H1 (cell line): ENCODE results near the gene VSIR. TPM values are rescaled to one million over a fixed set of nuclear protein-coding genes. Genes with fewer than 3 reads are reported as not detected.

Experiments used
- CTCF ChIA-PET: fragments of 300-600 bp; sonication (Branson Sonifier 250); formaldehyde crosslinking; loops from one replicate; lab custom pipeline; 2021; ENCODE audit not compliant: partially characterized antibody; lab: Charles Lee
- POLR2A ChIA-PET: fragments of 300-600 bp; sonication (Branson Sonifier 250); formaldehyde crosslinking; loops from one replicate; lab custom pipeline; 2021; ENCODE audit warnings: inconsistent platforms; ENCODE audit not compliant: partially characterized antibody; lab: Charles Lee
- DNase-seq, 2 experiments: peaks; one replicate each; pipeline versions ENCODE4 v3.0.0 to v3.0.0-alpha.2; 2010 to 2022; ENCODE audit warnings: low spot score in 2 of 2, low read depth in 1 of 2, mixed read lengths in 1 of 2
- FAIRE-seq: peaks from 2 replicates; lab custom pipeline; 2011; peaks lifted over from hg19 to GRCh38; lab: Jason Lieb, UNC
- H2AFZ ChIP-seq: 2 replicates; pipeline ENCODE4 v1.8.1; 2012; ENCODE audit warnings: low read length, inconsistent platforms
- H2AK5ac ChIP-seq: 2 replicates; pipeline ENCODE4 v1.6.1; 2013; ENCODE audit warnings: low read depth, low read length
- H2BK120ac ChIP-seq: replicated peaks from 2 replicates; pipeline ENCODE3; 2013; ENCODE audit warnings: low read depth, low read length, inconsistent platforms
- H2BK12ac ChIP-seq: 2 replicates; pipeline ENCODE4 v1.6.1; 2013; ENCODE audit warnings: low read depth, low read length
- H2BK15ac ChIP-seq: 2 replicates; pipeline ENCODE4 v1.6.1; 2013; ENCODE audit warnings: low read length
- H2BK20ac ChIP-seq: 2 replicates; pipeline ENCODE4 v1.6.1; 2013; ENCODE audit warnings: low read length
- H2BK5ac ChIP-seq: 2 replicates; pipeline ENCODE4 v1.6.1; 2013; ENCODE audit warnings: low read depth, low read length
- H3K14ac ChIP-seq: 2 replicates; pipeline ENCODE4 v1.6.1; 2013; ENCODE audit warnings: inconsistent platforms; ENCODE audit not compliant: insufficient read length
- H3K18ac ChIP-seq: 2 replicates; pipeline ENCODE4 v1.6.1; 2013; ENCODE audit warnings: low read length; ENCODE audit errors: extremely low read depth
- H3K23ac ChIP-seq: 2 replicates; pipeline ENCODE4 v1.6.1; 2013; ENCODE audit warnings: inconsistent platforms; ENCODE audit not compliant: insufficient read length
- H3K23me2 ChIP-seq: 2 replicates; pipeline ENCODE4 v1.6.1; 2013; ENCODE audit warnings: low read depth, low read length
- H3K27ac ChIP-seq: 2 replicates; pipeline ENCODE4 v1.6.1; 2011; ENCODE audit warnings: low read depth, low read length, inconsistent platforms
- H3K27me3 ChIP-seq, 4 experiments: replicated peaks in 1 of 4; 1 replicate in 1 of 4; 2 replicates in 3 of 4; pipeline versions ENCODE4 v1.6.1 to v1.8.1; 2011 to 2013; ENCODE audit warnings: low read length in 3 of 4, mild to moderate bottlenecking in 3 of 4, inconsistent platforms in 2 of 4, mixed read lengths in 2 of 4, moderate library complexity in 1 of 4; ENCODE audit not compliant: control insufficient read depth in 3 of 4, insufficient read depth in 3 of 4; ENCODE audit errors: extremely low read depth in 1 of 4
- H3K36me3 ChIP-seq, 4 experiments: 2 replicates each; pipeline versions ENCODE4 v1.6.1 to v1.8.1; 2011 to 2013; ENCODE audit warnings: mild to moderate bottlenecking in 4 of 4, low read length in 3 of 4, moderate library complexity in 2 of 4, control low read depth in 1 of 4, inconsistent platforms in 1 of 4; ENCODE audit not compliant: insufficient read depth in 4 of 4, control insufficient read depth in 2 of 4
- H3K4ac ChIP-seq: replicated peaks from 2 replicates; pipeline ENCODE3; 2013; ENCODE audit warnings: low read length, low read depth, mixed read lengths, inconsistent platforms; ENCODE audit not compliant: insufficient read length
- H3K4me1 ChIP-seq, 4 experiments: replicated peaks in 1 of 4; 1 replicate in 1 of 4; 2 replicates in 3 of 4; pipeline versions ENCODE4 v1.6.1 to v1.8.1; 2011 to 2013; ENCODE audit warnings: low read length in 3 of 4, inconsistent platforms in 2 of 4, mixed read lengths in 1 of 4; ENCODE audit not compliant: insufficient read depth in 4 of 4, control insufficient read depth in 3 of 4
- H3K4me2 ChIP-seq, 2 experiments: 2 replicates each; pipeline versions ENCODE4 v1.6.1 to v1.8.1; 2011 to 2013; ENCODE audit warnings: low read depth in 2 of 2, low read length in 2 of 2, control low read depth in 1 of 2, inconsistent platforms in 1 of 2, mild to moderate bottlenecking in 1 of 2; ENCODE audit not compliant: insufficient read depth in 1 of 2
- H3K4me3 ChIP-seq, 4 experiments: fragments of 200-600, 300-600 bp in 1 of 4; sonication (generic), shearing (Covaris generic), sonication (Bioruptor Twin) in 1 of 4; 2 replicates each; pipeline versions ENCODE4 v1.5.1 to v1.8.1; 2011 to 2016; ENCODE audit warnings: low read length in 4 of 4, low read depth in 3 of 4, control low read depth in 2 of 4, inconsistent platforms in 2 of 4, mild to moderate bottlenecking in 2 of 4, mixed read lengths in 1 of 4, moderate library complexity in 1 of 4; ENCODE audit not compliant: insufficient read depth in 2 of 4; ENCODE audit errors: extremely low read depth in 1 of 4
- H3K56ac ChIP-seq: replicated peaks from 2 replicates; pipeline ENCODE3; 2013; ENCODE audit warnings: low read depth, mild to moderate bottlenecking, mixed read lengths, low read length, inconsistent platforms; ENCODE audit not compliant: insufficient read length
- H3K79me1 ChIP-seq: 2 replicates; pipeline ENCODE4 v1.6.1; 2013; ENCODE audit warnings: low read depth, low read length, control low read depth
- H3K79me2 ChIP-seq, 2 experiments: 2 replicates each; pipeline versions ENCODE4 v1.6.1 to v1.8.1; 2012 to 2013; ENCODE audit warnings: low read length in 2 of 2, mild to moderate bottlenecking in 2 of 2, inconsistent platforms in 1 of 2; ENCODE audit not compliant: insufficient read depth in 2 of 2, control insufficient read depth in 1 of 2
- H3K9ac ChIP-seq, 4 experiments: replicated peaks in 1 of 4; 1 replicate in 1 of 4; 2 replicates in 3 of 4; pipeline versions ENCODE4 v1.6.1 to v1.8.1; 2011 to 2013; ENCODE audit warnings: low read depth in 3 of 4, low read length in 3 of 4, control low read depth in 2 of 4, mild to moderate bottlenecking in 2 of 4, moderate library complexity in 2 of 4, inconsistent platforms in 1 of 4; ENCODE audit errors: extremely low read depth in 1 of 4
- H3K9me3 ChIP-seq, 2 experiments: 2 replicates each; pipeline versions ENCODE4 v1.6.1 to v1.8.1; 2012 to 2013; ENCODE audit warnings: mild to moderate bottlenecking in 2 of 2, moderate library complexity in 2 of 2, control low read depth in 1 of 2, inconsistent platforms in 1 of 2, low read depth in 1 of 2, low read length in 1 of 2, mixed read lengths in 1 of 2; ENCODE audit not compliant: insufficient read depth in 2 of 2
- H4K20me1 ChIP-seq, 2 experiments: replicated peaks in 1 of 2; 2 replicates each; pipeline versions ENCODE3 to v1.8.1; 2011 to 2013; ENCODE audit warnings: inconsistent platforms in 2 of 2, low read length in 2 of 2, mild to moderate bottlenecking in 1 of 2; ENCODE audit not compliant: insufficient read depth in 2 of 2, control insufficient read depth in 1 of 2
- H4K5ac ChIP-seq: 2 replicates; pipeline ENCODE4 v1.6.1; 2013; ENCODE audit warnings: low read length, low read depth, mixed read lengths, inconsistent platforms; ENCODE audit not compliant: insufficient read length
- H4K8ac ChIP-seq: 2 replicates; pipeline ENCODE4 v1.8.0; 2013; ENCODE audit warnings: mild to moderate bottlenecking, moderate library complexity, low read length, inconsistent platforms; ENCODE audit not compliant: insufficient read depth; ENCODE audit errors: extremely low read depth
- H4K91ac ChIP-seq: replicated peaks from 2 replicates; pipeline ENCODE3; 2013; ENCODE audit warnings: low read length, mixed read lengths, inconsistent platforms; ENCODE audit not compliant: insufficient read length
- BACH1 ChIP-seq: IDR thresholded peaks from 2 replicates; pipeline ENCODE4 v1.6.1; 2012; ENCODE audit warnings: low read length, improper control_type of control experiment
- CBX5 ChIP-seq: fragments of 300-800, 300-1000 bp; sonication (generic); IDR thresholded peaks from 2 replicates; pipeline ENCODE4 v1.7.1; 2016; ENCODE audit warnings: antibody characterized with exemption, low read length, low read depth
- RBBP5 ChIP-seq: IDR thresholded peaks from 2 replicates; pipeline ENCODE4 v1.7.1; 2012; ENCODE audit warnings: low read depth, mild to moderate bottlenecking, inconsistent platforms, low read length, moderate library complexity, borderline replicate concordance
- RFX5 ChIP-seq: IDR thresholded peaks from 2 replicates; pipeline ENCODE4 v1.6.1; 2011; ENCODE audit warnings: low read depth, low read length, improper control_type of control experiment, borderline replicate concordance
- RNF2 ChIP-seq: fragments of 200-900, 300-1000 bp; sonication (generic); IDR thresholded peaks from 2 replicates; pipeline ENCODE4 v1.7.1; 2016; ENCODE audit warnings: borderline replicate concordance, low read depth, mild to moderate bottlenecking, antibody characterized with exemption, low read length; ENCODE audit not compliant: poor library complexity, severe bottlenecking; ENCODE audit errors: missing control alignments
- SAP30 ChIP-seq: fragments of 300-600 bp; sonication (generic); IDR thresholded peaks from 2 replicates; pipeline ENCODE4 v1.7.1; 2012; ENCODE audit warnings: low read length, moderate library complexity, mild to moderate bottlenecking, inconsistent platforms; ENCODE audit not compliant: insufficient read depth, insufficient replicate concordance
- SIN3A ChIP-seq, 2 experiments: IDR thresholded peaks in 1 of 2; conservative IDR thresholded peaks in 1 of 2; 2 replicates each; pipeline ENCODE4 v1.6.1; 2011 to 2012; ENCODE audit warnings: low read length in 2 of 2, improper control_type of control experiment in 1 of 2, low read depth in 1 of 2, mild to moderate bottlenecking in 1 of 2
- SP2 ChIP-seq: IDR thresholded peaks from 2 replicates; pipeline ENCODE4 v1.6.1; 2012; ENCODE audit warnings: mild to moderate bottlenecking, low read length, inconsistent platforms
- SRF ChIP-seq: IDR thresholded peaks from 2 replicates; pipeline ENCODE4 v1.6.1; 2011; ENCODE audit warnings: mild to moderate bottlenecking, low read depth, low read length, moderate library complexity
- SUZ12 ChIP-seq: fragments of 200-600 bp; sonication (generic); IDR thresholded peaks from 2 replicates; pipeline ENCODE4 v1.6.1; 2012; ENCODE audit warnings: mild to moderate bottlenecking, inconsistent platforms, low read length, moderate library complexity, mixed read lengths
- TEAD4 ChIP-seq: IDR thresholded peaks from 2 replicates; pipeline ENCODE4 v1.6.1; 2012; ENCODE audit warnings: low read depth, low read length, inconsistent platforms, mixed read lengths
- WGBS, 2 experiments: shearing (Covaris generic) in 1 of 2; methylation state at CpG; one replicate each; pipeline versions ENCODE4 v1.1.6 to v1.1.7; 2013 to 2015; ENCODE audit warnings: low lambda C conversion rate in 2 of 2, mixed read lengths in 2 of 2, inconsistent platforms in 1 of 2, low coverage in 1 of 2, missing lambda C conversion rate in 1 of 2; ENCODE audit not compliant: insufficient replicate concordance in 2 of 2, insufficient coverage in 1 of 2, insufficient read length in 1 of 2; ENCODE audit errors: extremely low coverage in 1 of 2, missing lambda C conversion rate in 1 of 2; 5-methylcytosine and 5-hydroxymethylcytosine counted together
- polyA plus RNA-seq, 7 experiments: library from polyadenylated mRNA; depleted of rRNA in 3 of 7; stranded (reverse) in 5 of 7; unstranded in 2 of 7; fragments of >200 nt in 5 of 7; fragments of 200-250 nt in 2 of 7; gene quantifications; 1 replicate in 5 of 7; 2 replicates in 1 of 7; 4 replicates in 1 of 7; pipeline versions ENCODE4 v1.2.1 to v1.2.3, GENCODE V29; 2011 to 2013; ENCODE audit warnings: missing spikeins in 2 of 7, mixed read lengths in 2 of 7
- total RNA-seq: library from RNA; stranded (reverse); fragmentation: NEBNext Ultra II Directional; extraction: Animal tissue kit (Norgen Biotek cat#: 25700); gene quantifications from 2 replicates; pipeline ENCODE4 v1.2.1, GENCODE V29; 2021
- TF ChIP-seq, protein P1 (sequence below): IDR thresholded peaks from 2 replicates; pipeline ENCODE4 v1.6.1; 2012; ENCODE audit warnings: inconsistent platforms

The VSIR gene
- total and polyA plus RNA-seq, 2 of the 8 experiments (the other 6 are each of a cell fraction or from before 2014, with no cell fraction given) = 0.33 TPM; not detected in 1

DNA sequence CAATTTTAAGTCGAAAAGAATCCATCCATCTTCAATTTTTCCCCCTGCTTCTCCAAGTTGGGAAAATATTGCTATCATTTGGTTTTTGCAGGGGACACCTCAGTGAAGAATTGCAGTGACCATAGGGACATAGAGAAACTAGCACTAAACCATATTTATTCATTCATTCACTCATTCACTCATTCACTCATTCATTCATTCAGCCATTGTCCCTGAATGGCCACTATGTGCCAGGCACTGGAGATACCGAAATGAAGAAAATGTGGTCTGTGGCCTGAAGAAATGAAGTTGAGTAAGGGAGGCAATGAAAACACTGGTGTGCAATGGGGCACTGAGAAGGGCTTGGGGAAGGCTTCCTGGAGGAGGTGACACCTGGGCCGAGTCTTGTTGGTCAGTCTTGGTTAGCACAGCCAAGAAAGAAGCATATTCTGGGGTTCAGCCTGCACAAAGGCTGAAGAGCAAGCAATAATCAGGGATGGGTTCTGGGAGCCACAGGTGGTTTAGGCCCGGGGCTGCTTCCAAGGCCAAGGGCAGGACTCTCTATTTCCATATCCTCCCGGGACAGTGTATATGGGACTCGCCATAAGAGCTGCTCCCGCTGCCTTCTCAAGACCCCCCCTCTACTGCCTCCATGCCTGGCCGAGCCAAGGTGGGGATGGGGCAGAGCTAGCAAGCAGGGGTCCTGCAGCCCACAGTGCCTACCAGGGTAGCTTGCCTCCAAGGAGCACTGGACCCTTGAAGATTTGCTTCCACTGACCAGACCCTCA lies 28.2 kb downstream of the VSIR start:
- Histone ChIP-seq H2AFZ (no peak overlapping the region), H3K4me2 (no peak overlapping the region), H3K4me1 (peaks cover 1 to 8% (median 4%) of the 10 kb centered on the region in 4 experiments; a peak in 4 of 7 replicates), H3K14ac (no peak overlapping the region), H2AK5ac (no peak overlapping the region), H3K4ac (no peak overlapping the region), H2BK5ac (no peak overlapping the region), H4K8ac (no peak overlapping the region), H3K27ac (no peak overlapping the region), H2BK20ac (no peak overlapping the region; the same call in 1 of the 2 replicates)
- WGBS, 2 experiments = 77% methylated on average over 8 of the region's 8 CpGs; no CpG with 5 or more reads in 1 of the 2 experiments
- TF ChIP-seq, protein P1, sequence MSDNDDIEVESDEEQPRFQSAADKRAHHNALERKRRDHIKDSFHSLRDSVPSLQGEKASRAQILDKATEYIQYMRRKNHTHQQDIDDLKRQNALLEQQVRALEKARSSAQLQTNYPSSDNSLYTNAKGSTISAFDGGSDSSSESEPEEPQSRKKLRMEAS = no peak
- TF ChIP-seq BACH1 (no peak), SAP30 (no peak), SRF (no peak), TEAD4 (no peak), RFX5 (no peak), RNF2 (no peak), SP2 (no peak), SUZ12 (no peak), RBBP5 (no peak), CBX5 (no peak), SIN3A (conservative IDR thresholded peaks at IDR 0.05 in 1 of 2, IDR thresholded peaks at IDR 0.05 in 1 of 2; ENCODE audit: low read depth in 1 of 2, low read length in 2 of 2) (no peak)
- TF ChIP-seq, all 59 proteins: peak for 0
- Histone ChIP-seq H3K9me3 (no peaks in the 10 kb centered on the region), H4K91ac (no peak overlapping the region), H3K27me3 (0 out of 7 replicates have a peak, but pooled peaks cover 0 to 2% (median 0%) of the 10 kb centered on the region in 4 experiments), H3K79me2 (no peaks in the 10 kb centered on the region), H2BK15ac (no peak overlapping the region), H3K18ac (no peak overlapping the region), H3K23ac (no peak overlapping the region), H4K20me1 (no peaks in the 10 kb centered on the region), H2BK120ac (no peak overlapping the region), H2BK12ac (no peak overlapping the region), H3K79me1 (no peaks in the 10 kb centered on the region), H3K56ac (no peak overlapping the region), H3K36me3 (no peaks in the 10 kb centered on the region), H4K5ac (no peak overlapping the region), H3K9ac (no peak overlapping the region), H3K23me2 (no peaks in the 10 kb centered on the region), H3K4me3 (no peak overlapping the region)
- POLR2A ChIA-PET = no interaction called here
- FAIRE-seq (no peak), DNase-seq (no peak)
- CTCF ChIA-PET = interaction anchor here (0.9 to 4.1 kb wide), 8 partner anchors 13 to 429 kb away, joined by 3 to 23 read pairs (median 8); partner anchors contain the start of gene VSIR
